ENCODE measurements around the gene PACS1. TPM values are rescaled to one million over a fixed set of nuclear protein-coding genes. Genes with fewer than 3 reads are reported as not detected.

PACS1 gene
- total RNA-seq, 1 experiment from 2014 or later: 91.8 TPM

- ChIA-PET POLR2A (interaction anchor here (0.6 kb wide), 1 partner anchor 106 kb away, joined by 4 read pairs; the partner anchor contains the start of gene YIF1A), CTCF (interaction anchor here (0.7 kb wide), 2 partner anchors 41 to 232 kb away, joined by 6 to 20 read pairs; no protein-coding TSS in a partner anchor)
- Histone ChIP-seq H3K9me3 (ENCODE audit: control insufficient read depth, insufficient read depth, low read depth, low read length) (peaks cover under 1% of the 10 kb centered on the region; the same call in 1 of the 2 replicates), H3K27me3 (ENCODE audit: control insufficient read depth, insufficient read depth, low read length) (no peaks in the 10 kb centered on the region), H3K4me3 (ENCODE audit: low read depth in 2 of 2, low read length in 2 of 2) (no peak overlapping the region), H3K4me1 (ENCODE audit: control insufficient read depth, insufficient read depth, low read length) (peaks cover 7% of the 10 kb centered on the region; the same call in 1 of the 2 replicates), H3K27ac (ENCODE audit: low read length) (no peak overlapping the region), H3K36me3 (ENCODE audit: control insufficient read depth, insufficient read depth, low read length) (no peaks in the 10 kb centered on the region)
- no peak for DNase-seq (ENCODE audit: low read depth, low spot score)
- intact Hi-C loops (cut with micrococcal nuclease; ENCODE audit: unreplicated experiment): no loop called here
- ATAC-seq: peak; percentile 70
- in situ Hi-C loops (cut with HindIII; ENCODE audit: low pct_unique_long_range_greater_than_20kb, low sequenced_read_pairs): no loop called here
- no peak for TF ChIP-seq TCF7L2 (IDR thresholded peaks at IDR 0.05; ENCODE audit: low read depth, low read length)
- no peak for TF ChIP-seq CTCF (IDR thresholded peaks at IDR 0.05)
- TF ChIP-seq POLR2AphosphoS5 (IDR thresholded peaks at IDR 0.05; ENCODE audit: low read depth, low read length): no peak
- no peak for TF ChIP-seq REST (IDR thresholded peaks at IDR 0.05; ENCODE audit: insufficient read depth in 1 of 2, low read depth in 2 of 2, low read length in 1 of 2)
- no peak for TF ChIP-seq SIN3A (IDR thresholded peaks at IDR 0.05; ENCODE audit: borderline replicate concordance, insufficient read depth, low read depth, low read length)
- no TSS peak for BruUV-seq (replicated peaks)
These were observed 113.5 kb downstream of the PACS1 start for GRCh38 chr11:66183494-66184048.

- POLR2A ChIA-PET: no interaction called here
- no TSS peak for BruUV-seq (replicated peaks)
- H3K9me3 ChIP-seq (ENCODE audit: control insufficient read depth, insufficient read depth, low read depth, low read length): peaks cover 5% of the 10 kb centered on the region; the same call in 1 of the 2 replicates
- in situ Hi-C loops (cut with HindIII; ENCODE audit: low pct_unique_long_range_greater_than_20kb, low sequenced_read_pairs): no loop called here
- no peaks in the 10 kb centered on the region for H3K36me3 ChIP-seq (ENCODE audit: control insufficient read depth, insufficient read depth, low read length)
- H3K4me3 ChIP-seq (ENCODE audit: low read depth in 2 of 2, low read length in 2 of 2): no peak overlapping the region
- no peak for ATAC-seq
- intact Hi-C loops (cut with micrococcal nuclease; ENCODE audit: unreplicated experiment): no loop called here
- no peaks in the 10 kb centered on the region for H3K4me1 ChIP-seq (ENCODE audit: control insufficient read depth, insufficient read depth, low read length)
- H3K27ac ChIP-seq (ENCODE audit: low read length): no peak overlapping the region
- DNase-seq (ENCODE audit: low read depth, low spot score): no peak
- no peaks in the 10 kb centered on the region for H3K27me3 ChIP-seq (ENCODE audit: control insufficient read depth, insufficient read depth, low read length)
- CTCF ChIA-PET: no interaction called here
- TF ChIP-seq POLR2AphosphoS5 (IDR thresholded peaks at IDR 0.05; ENCODE audit: low read depth, low read length): no peak
- TF ChIP-seq TCF7L2 (IDR thresholded peaks at IDR 0.05; ENCODE audit: low read depth, low read length): no peak
- TF ChIP-seq SIN3A (IDR thresholded peaks at IDR 0.05; ENCODE audit: borderline replicate concordance, insufficient read depth, low read depth, low read length): no peak
- no peak for TF ChIP-seq REST (IDR thresholded peaks at IDR 0.05; ENCODE audit: insufficient read depth in 1 of 2, low read depth in 2 of 2, low read length in 1 of 2)
- TF ChIP-seq CTCF (IDR thresholded peaks at IDR 0.05): no peak
These were observed 114.7 kb downstream of the PACS1 start for GRCh38 chr11:66184728-66185127.

Data from Panc1 (cell line).